Measurements from ENCODE around the gene IGHMBP2. TPM values are rescaled to one million over a fixed set of nuclear protein-coding genes. Genes with fewer than 3 reads are reported as not detected.

IGHMBP2 gene
- total RNA-seq, 1 experiment from 2014 or later = 27.0 TPM

- Histone ChIP-seq H3K27ac (no peak overlapping the region), H4K20me1 (ENCODE audit: insufficient read depth) (no peaks in the 10 kb centered on the region), H3F3A (ENCODE audit: insufficient read depth, low read depth) (no peaks in the 10 kb centered on the region), H3K9me3 (ENCODE audit: insufficient read depth, low read depth) (no peaks in the 10 kb centered on the region), H3K36me3 (ENCODE audit: low read depth) (no peaks in the 10 kb centered on the region), H2AFZ (no peak overlapping the region), H3K9me2 (ENCODE audit: insufficient read depth) (no peaks in the 10 kb centered on the region), H3K27me3 (ENCODE audit: insufficient read depth, low read depth) (peaks cover 33% of the 10 kb centered on the region), H3K4me1 (replicated peaks; ENCODE audit: insufficient read depth) (no peaks in the 10 kb centered on the region), H3K4me3 (no peak overlapping the region), H3K4me2 (no peak overlapping the region), H3K79me2 (ENCODE audit: low read depth) (no peaks in the 10 kb centered on the region)
- TF ChIP-seq CTCF (conservative IDR thresholded peaks at IDR 0.05) = no peak
- no peak for TF ChIP-seq EZH2 (IDR thresholded peaks at IDR 0.05; ENCODE audit: low read depth)
- BruUV-seq (replicated peaks) = no TSS peak
- DNase-seq = no peak
- CTCF ChIA-PET = no interaction called here
- POLR2A ChIA-PET (ENCODE audit: unreplicated experiment) = no interaction called here
- intact Hi-C loops (cut with micrococcal nuclease; ENCODE audit: unreplicated experiment) = no loop called here
Measured at GRCh38 chr11:68987211-68987610, 83.5 kb downstream of the IGHMBP2 start.

- no TSS peak for BruUV-seq (replicated peaks)
- no peaks in the 10 kb centered on the region for H3K36me3 ChIP-seq (ENCODE audit: low read depth)
- H3K4me1 ChIP-seq (replicated peaks; ENCODE audit: insufficient read depth) = no peaks in the 10 kb centered on the region
- H3K4me3 ChIP-seq = no peak overlapping the region
- H3F3A ChIP-seq (ENCODE audit: insufficient read depth, low read depth) = no peaks in the 10 kb centered on the region
- TF ChIP-seq CTCF (conservative IDR thresholded peaks at IDR 0.05) (no peak), EZH2 (IDR thresholded peaks at IDR 0.05; ENCODE audit: low read depth) (no peak)
- H3K9me2 ChIP-seq (ENCODE audit: insufficient read depth) = no peaks in the 10 kb centered on the region
- DNase-seq = no peak
- CTCF ChIA-PET = no interaction called here
- no peak overlapping the region for H2AFZ ChIP-seq
- no peaks in the 10 kb centered on the region for H3K9me3 ChIP-seq (ENCODE audit: insufficient read depth, low read depth)
- POLR2A ChIA-PET (ENCODE audit: unreplicated experiment) = interaction anchor here (0.6 kb wide), 1 partner anchor 1000 kb away, joined by 3 read pairs; no protein-coding TSS in a partner anchor
- no peak overlapping the region for H3K4me2 ChIP-seq
- H3K27ac ChIP-seq = no peak overlapping the region
- no peaks in the 10 kb centered on the region for H4K20me1 ChIP-seq (ENCODE audit: insufficient read depth)
- intact Hi-C loops (cut with micrococcal nuclease; ENCODE audit: unreplicated experiment) = no loop called here
- no peaks in the 10 kb centered on the region for H3K79me2 ChIP-seq (ENCODE audit: low read depth)
- peaks cover 41% of the 10 kb centered on the region for H3K27me3 ChIP-seq (ENCODE audit: insufficient read depth, low read depth)
Measured at GRCh38 chr11:68988491-68988890, 84.8 kb downstream of the IGHMBP2 start.

Other genes starting within 250 kb of the IGHMBP2 start
- 3.9 and 12.8 TPM in 2 replicates for gene GAL, start 219.3 kb upstream of the IGHMBP2 start, total RNA-seq (2021)
- gene TESMIN, start 152.4 kb upstream of the IGHMBP2 start, total RNA-seq (2021) = 23.9 and 43.3 TPM in 2 replicates
- 29.7 and 36.3 TPM in 2 replicates for gene CPT1A, start 62.0 kb upstream of the IGHMBP2 start, total RNA-seq (2021)
- gene MRPL21, start 59 bp upstream of the IGHMBP2 start, total RNA-seq (2021) = 81.9 and 88.0 TPM in 2 replicates
- not detected in 2 replicates for gene MRGPRD, start 77.1 kb downstream of the IGHMBP2 start, total RNA-seq (2021)
- 0.35 and 0.50 TPM in 2 replicates for gene MRGPRF, start 109.4 kb downstream of the IGHMBP2 start, total RNA-seq (2021)
- 24.8 and 26.4 TPM in 2 replicates for gene TPCN2, start 145.0 kb downstream of the IGHMBP2 start, total RNA-seq (2021)